SK-N-SH treated with all-trans-retinoic acid at 6 μM for 48 hours (cell line): ENCODE results near the gene NFXL1.

Experiments
- ESRRG ChIP-seq: fragments of 250-450 bp; sonication (Bioruptor Pico); IDR thresholded peaks from 2 replicates; pipeline ENCODE4 v1.6.1; 2021; ENCODE audit warnings: mild to moderate bottlenecking
- OSR1 ChIP-seq: fragments of 250-450 bp; sonication (Bioruptor Pico); IDR thresholded peaks from 2 replicates; pipeline ENCODE4 v1.8.0; 2022; ENCODE audit warnings: moderate library complexity, mild to moderate bottlenecking, inconsistent platforms
- ZFP3 ChIP-seq: fragments of 250-450 bp; sonication (Bioruptor Pico); IDR thresholded peaks from 2 replicates; pipeline ENCODE4 v1.5.0; 2020; ENCODE audit warnings: mild to moderate bottlenecking, moderate library complexity
- ZNF565 ChIP-seq: fragments of 450-650 bp; formaldehyde crosslinking; conservative IDR thresholded peaks from 2 replicates; pipeline ENCODE4 v1.5.0; 2020; ENCODE audit warnings: low read depth, mild to moderate bottlenecking, moderate library complexity
- ZNF8 ChIP-seq: fragments of 450-650 bp; formaldehyde crosslinking; IDR thresholded peaks from 2 replicates; pipeline ENCODE4 v1.5.0; 2020; ENCODE audit warnings: mild to moderate bottlenecking, moderate library complexity
- TF ChIP-seq, protein P1 (sequence below): fragments of 250-450 bp; sonication (Bioruptor Pico); IDR thresholded peaks from 2 replicates; pipeline ENCODE4 v1.5.0; 2020; ENCODE audit warnings: mild to moderate bottlenecking, moderate library complexity
- TF ChIP-seq, protein P2 (sequence below): fragments of 250-450 bp; sonication (Bioruptor Pico); IDR thresholded peaks from 2 replicates; pipeline ENCODE4 v1.8.0; 2020; ENCODE audit warnings: mild to moderate bottlenecking, moderate library complexity, borderline replicate concordance
- TF ChIP-seq, protein P3 (sequence below): fragments of 250-450 bp; sonication (Bioruptor Pico); IDR thresholded peaks from 2 replicates; pipeline ENCODE4 v1.5.1; 2021; ENCODE audit warnings: mild to moderate bottlenecking, moderate library complexity

DNA sequence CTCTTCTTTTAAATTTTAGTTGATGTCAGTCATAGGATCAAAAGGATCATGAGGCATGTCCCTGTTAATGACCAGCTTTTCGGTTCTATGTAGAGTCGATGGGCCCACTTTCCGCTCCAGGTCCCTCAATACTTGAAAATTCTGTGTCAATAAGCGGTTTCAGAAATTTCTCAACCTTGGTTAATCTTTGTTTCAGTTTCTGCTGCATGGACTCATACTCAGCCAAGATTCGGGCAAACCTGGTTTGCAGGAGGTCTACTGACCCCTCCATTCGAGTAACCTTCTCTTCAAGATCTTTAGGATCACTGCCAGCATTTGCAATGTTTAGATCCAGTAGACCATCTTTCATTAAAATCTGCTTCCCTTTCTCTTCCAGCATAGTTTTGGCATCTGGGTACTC lies 22.0 kb upstream of the NFXL1 start:
- no peak for TF ChIP-seq ZFP3
- TF ChIP-seq, protein P1, sequence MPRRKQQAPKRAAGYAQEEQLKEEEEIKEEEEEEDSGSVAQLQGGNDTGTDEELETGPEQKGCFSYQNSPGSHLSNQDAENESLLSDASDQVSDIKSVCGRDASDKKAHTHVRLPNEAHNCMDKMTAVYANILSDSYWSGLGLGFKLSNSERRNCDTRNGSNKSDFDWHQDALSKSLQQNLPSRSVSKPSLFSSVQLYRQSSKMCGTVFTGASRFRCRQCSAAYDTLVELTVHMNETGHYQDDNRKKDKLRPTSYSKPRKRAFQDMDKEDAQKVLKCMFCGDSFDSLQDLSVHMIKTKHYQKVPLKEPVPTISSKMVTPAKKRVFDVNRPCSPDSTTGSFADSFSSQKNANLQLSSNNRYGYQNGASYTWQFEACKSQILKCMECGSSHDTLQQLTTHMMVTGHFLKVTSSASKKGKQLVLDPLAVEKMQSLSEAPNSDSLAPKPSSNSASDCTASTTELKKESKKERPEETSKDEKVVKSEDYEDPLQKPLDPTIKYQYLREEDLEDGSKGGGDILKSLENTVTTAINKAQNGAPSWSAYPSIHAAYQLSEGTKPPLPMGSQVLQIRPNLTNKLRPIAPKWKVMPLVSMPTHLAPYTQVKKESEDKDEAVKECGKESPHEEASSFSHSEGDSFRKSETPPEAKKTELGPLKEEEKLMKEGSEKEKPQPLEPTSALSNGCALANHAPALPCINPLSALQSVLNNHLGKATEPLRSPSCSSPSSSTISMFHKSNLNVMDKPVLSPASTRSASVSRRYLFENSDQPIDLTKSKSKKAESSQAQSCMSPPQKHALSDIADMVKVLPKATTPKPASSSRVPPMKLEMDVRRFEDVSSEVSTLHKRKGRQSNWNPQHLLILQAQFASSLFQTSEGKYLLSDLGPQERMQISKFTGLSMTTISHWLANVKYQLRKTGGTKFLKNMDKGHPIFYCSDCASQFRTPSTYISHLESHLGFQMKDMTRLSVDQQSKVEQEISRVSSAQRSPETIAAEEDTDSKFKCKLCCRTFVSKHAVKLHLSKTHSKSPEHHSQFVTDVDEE (CRISPR knock-in tag): no peak
- TF ChIP-seq, protein P2, sequence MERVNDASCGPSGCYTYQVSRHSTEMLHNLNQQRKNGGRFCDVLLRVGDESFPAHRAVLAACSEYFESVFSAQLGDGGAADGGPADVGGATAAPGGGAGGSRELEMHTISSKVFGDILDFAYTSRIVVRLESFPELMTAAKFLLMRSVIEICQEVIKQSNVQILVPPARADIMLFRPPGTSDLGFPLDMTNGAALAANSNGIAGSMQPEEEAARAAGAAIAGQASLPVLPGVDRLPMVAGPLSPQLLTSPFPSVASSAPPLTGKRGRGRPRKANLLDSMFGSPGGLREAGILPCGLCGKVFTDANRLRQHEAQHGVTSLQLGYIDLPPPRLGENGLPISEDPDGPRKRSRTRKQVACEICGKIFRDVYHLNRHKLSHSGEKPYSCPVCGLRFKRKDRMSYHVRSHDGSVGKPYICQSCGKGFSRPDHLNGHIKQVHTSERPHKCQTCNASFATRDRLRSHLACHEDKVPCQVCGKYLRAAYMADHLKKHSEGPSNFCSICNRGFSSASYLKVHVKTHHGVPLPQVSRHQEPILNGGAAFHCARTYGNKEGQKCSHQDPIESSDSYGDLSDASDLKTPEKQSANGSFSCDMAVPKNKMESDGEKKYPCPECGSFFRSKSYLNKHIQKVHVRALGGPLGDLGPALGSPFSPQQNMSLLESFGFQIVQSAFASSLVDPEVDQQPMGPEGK: no peak
- no peak for TF ChIP-seq OSR1 (CRISPR knock-in tag)
- TF ChIP-seq ZNF565 (CRISPR knock-in tag): no peak
- TF ChIP-seq, protein P3, sequence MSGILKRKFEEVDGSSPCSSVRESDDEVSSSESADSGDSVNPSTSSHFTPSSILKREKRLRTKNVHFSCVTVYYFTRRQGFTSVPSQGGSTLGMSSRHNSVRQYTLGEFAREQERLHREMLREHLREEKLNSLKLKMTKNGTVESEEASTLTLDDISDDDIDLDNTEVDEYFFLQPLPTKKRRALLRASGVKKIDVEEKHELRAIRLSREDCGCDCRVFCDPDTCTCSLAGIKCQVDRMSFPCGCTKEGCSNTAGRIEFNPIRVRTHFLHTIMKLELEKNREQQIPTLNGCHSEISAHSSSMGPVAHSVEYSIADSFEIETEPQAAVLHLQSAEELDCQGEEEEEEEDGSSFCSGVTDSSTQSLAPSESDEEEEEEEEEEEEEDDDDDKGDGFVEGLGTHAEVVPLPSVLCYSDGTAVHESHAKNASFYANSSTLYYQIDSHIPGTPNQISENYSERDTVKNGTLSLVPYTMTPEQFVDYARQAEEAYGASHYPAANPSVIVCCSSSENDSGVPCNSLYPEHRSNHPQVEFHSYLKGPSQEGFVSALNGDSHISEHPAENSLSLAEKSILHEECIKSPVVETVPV (CRISPR knock-in tag): no peak
- no peak for TF ChIP-seq ESRRG (CRISPR knock-in tag)
- TF ChIP-seq ZNF8 (CRISPR knock-in tag): no peak
